ENCODE measurements around the gene UAP1L1.

UAP1L1 gene

GRCh38 chr9:137126786-137127185 is 49.5 kb downstream of the UAP1L1 start:
- Histone ChIP-seq H3K27ac (replicated peaks) (peak overlapping the region; percentile 77), H3K4me3 (replicated peaks; ENCODE audit: insufficient read depth, low read length) (peak overlapping the region; percentile 87), H3K27me3 (ENCODE audit: insufficient read depth, poor library complexity, severe bottlenecking) (no peaks in the 10 kb centered on the region)
- peak in 1 of 2 experiments; percentile 37 for DNase-seq (ENCODE audit: low read depth in 1 of 2, low spot score in 1 of 2)
- TF ChIP-seq SPI1 (IDR thresholded peaks at IDR 0.05; ENCODE audit: borderline replicate concordance, low read depth) (0 out of 2 replicates have a peak, but pooled peaks have one; percentile 27), CTCF (IDR thresholded peaks at IDR 0.05; ENCODE audit: insufficient read depth, low read length) (no peak), REST (IDR thresholded peaks at IDR 0.05; ENCODE audit: insufficient replicate concordance, low read depth) (no peak), GABPA (IDR thresholded peaks at IDR 0.05; ENCODE audit: low read depth) (no peak), POLR2AphosphoS5 (IDR thresholded peaks at IDR 0.05; ENCODE audit: low read depth) (0 out of 2 replicates have a peak, but pooled peaks have one; percentile 2)

GRCh38 chr9:137127301-137128157 is 50.2 kb downstream of the UAP1L1 start:
- TF ChIP-seq GABPA (IDR thresholded peaks at IDR 0.05; ENCODE audit: low read depth) = peak; percentile 84
- no peak for TF ChIP-seq POLR2AphosphoS5 (IDR thresholded peaks at IDR 0.05; ENCODE audit: low read depth)
- TF ChIP-seq SPI1 (IDR thresholded peaks at IDR 0.05; ENCODE audit: borderline replicate concordance, low read depth) = peak; percentile 99
- TF ChIP-seq REST (IDR thresholded peaks at IDR 0.05; ENCODE audit: insufficient replicate concordance, low read depth) = no peak
- TF ChIP-seq CTCF (IDR thresholded peaks at IDR 0.05; ENCODE audit: insufficient read depth, low read length) = no peak
- peak overlapping the region; percentile 77 for H3K27ac ChIP-seq (replicated peaks)
- peak in 1 of 2 experiments; percentile 67 for DNase-seq (ENCODE audit: low read depth in 1 of 2, low spot score in 1 of 2)
- no peaks in the 10 kb centered on the region for H3K27me3 ChIP-seq (ENCODE audit: insufficient read depth, poor library complexity, severe bottlenecking)
- peak overlapping the region; percentile 87 for H3K4me3 ChIP-seq (replicated peaks; ENCODE audit: insufficient read depth, low read length)

- no peak for TF ChIP-seq POLR2AphosphoS5 (IDR thresholded peaks at IDR 0.05; ENCODE audit: low read depth)
- TF ChIP-seq REST (IDR thresholded peaks at IDR 0.05; ENCODE audit: insufficient replicate concordance, low read depth) = no peak
- TF ChIP-seq GABPA (IDR thresholded peaks at IDR 0.05; ENCODE audit: low read depth) = no peak; the same call in 1 of the 2 replicates
- no peak for TF ChIP-seq SPI1 (IDR thresholded peaks at IDR 0.05; ENCODE audit: borderline replicate concordance, low read depth)
- Histone ChIP-seq H3K4me3 (replicated peaks; ENCODE audit: insufficient read depth, low read length) (peak overlapping the region; percentile 87), H3K27me3 (ENCODE audit: insufficient read depth, poor library complexity, severe bottlenecking) (no peaks in the 10 kb centered on the region), H3K27ac (replicated peaks) (peak overlapping the region; percentile 77)
- no peak for DNase-seq (ENCODE audit: low read depth in 1 of 2, low spot score in 1 of 2)
Measured at GRCh38 chr9:137128158-137128861, 51.0 kb downstream of the UAP1L1 start.

All from HL-60 (cell line).